Measurements from ENCODE around the gene HNRNPR. TPM values are rescaled to one million over a fixed set of nuclear protein-coding genes. Genes with fewer than 3 reads are reported as not detected.

HNRNPR gene
- total RNA-seq, 1 experiment from 2014 or later = 198 TPM

- peaks cover 45% of the 10 kb centered on the region for H3K4me1 ChIP-seq (replicated peaks; ENCODE audit: insufficient read depth)
These were observed 65.4 kb downstream of the HNRNPR start for GRCh38 chr1:23278717-23279116.

GRCh38 chr1:23276531-23276930 is 67.6 kb downstream of the HNRNPR start:
- no peak for DNase-seq
- Histone ChIP-seq H3K9me3 (ENCODE audit: insufficient read depth, low read depth) (no peaks in the 10 kb centered on the region), H2AFZ (no peak overlapping the region), H3K9me2 (ENCODE audit: insufficient read depth) (no peaks in the 10 kb centered on the region), H3K36me3 (ENCODE audit: low read depth) (0 out of 2 replicates have a peak, but pooled peaks cover 6% of the 10 kb centered on the region), H4K20me1 (ENCODE audit: insufficient read depth) (no peaks in the 10 kb centered on the region), H3K4me2 (no peak overlapping the region), H3K27ac (no peak overlapping the region), H3K27me3 (ENCODE audit: insufficient read depth, low read depth) (no peaks in the 10 kb centered on the region), H3K4me1 (replicated peaks; ENCODE audit: insufficient read depth) (peaks cover 35% of the 10 kb centered on the region), H3F3A (ENCODE audit: insufficient read depth, low read depth) (peaks cover 15% of the 10 kb centered on the region), H3K4me3 (no peak overlapping the region), H3K79me2 (ENCODE audit: low read depth) (no peaks in the 10 kb centered on the region)
- intact Hi-C loops (cut with micrococcal nuclease; ENCODE audit: unreplicated experiment) = loop anchor here (10.0 kb wide), 1 partner anchor 172 kb away; no protein-coding TSS in a partner anchor
- CTCF ChIA-PET = interaction anchor here (0.7 kb wide), 1 partner anchor 586 kb away, joined by 6 read pairs; no protein-coding TSS in a partner anchor
- POLR2A ChIA-PET (ENCODE audit: unreplicated experiment) = no interaction called here
- TF ChIP-seq CTCF (conservative IDR thresholded peaks at IDR 0.05) (no peak), EZH2 (IDR thresholded peaks at IDR 0.05; ENCODE audit: low read depth) (no peak)
- no TSS peak for BruUV-seq (replicated peaks)

More at GRCh38 chr1:23278717-23279116, 65.4 kb downstream of the HNRNPR start:
- H3K79me2 ChIP-seq (ENCODE audit: low read depth) = 0 out of 2 replicates have a peak, but pooled peaks cover 3% of the 10 kb centered on the region
- no peak overlapping the region for H2AFZ ChIP-seq
- peaks cover 35% of the 10 kb centered on the region for H3F3A ChIP-seq (ENCODE audit: insufficient read depth, low read depth)
- no peak for TF ChIP-seq EZH2 (IDR thresholded peaks at IDR 0.05; ENCODE audit: low read depth)
- no peak for TF ChIP-seq CTCF (conservative IDR thresholded peaks at IDR 0.05)
- H3K9me3 ChIP-seq (ENCODE audit: insufficient read depth, low read depth) = no peaks in the 10 kb centered on the region
- intact Hi-C loops (cut with micrococcal nuclease; ENCODE audit: unreplicated experiment) = loop anchor here (10.0 kb wide), 1 partner anchor 174 kb away; no protein-coding TSS in a partner anchor
- 0 out of 2 replicates have a peak, but pooled peaks cover 6% of the 10 kb centered on the region for H3K36me3 ChIP-seq (ENCODE audit: low read depth)
- no TSS peak for BruUV-seq (replicated peaks)
- no peak overlapping the region for H3K4me3 ChIP-seq
- H3K27me3 ChIP-seq (ENCODE audit: insufficient read depth, low read depth) = no peaks in the 10 kb centered on the region
- H3K9me2 ChIP-seq (ENCODE audit: insufficient read depth) = no peaks in the 10 kb centered on the region
- POLR2A ChIA-PET (ENCODE audit: unreplicated experiment) = no interaction called here
- H3K27ac ChIP-seq = peak overlapping the region; percentile 74
- H4K20me1 ChIP-seq (ENCODE audit: insufficient read depth) = no peaks in the 10 kb centered on the region
- H3K4me2 ChIP-seq = 0 out of 2 replicates have a peak overlapping the region, but pooled peaks have one; percentile 4
- CTCF ChIA-PET = no interaction called here
- DNase-seq = peak in 1 of 2 experiments; percentile 45

- Histone ChIP-seq H3K4me2 (no peak overlapping the region), H3K27ac (no peak overlapping the region), H2AFZ (no peak overlapping the region), H3K9me2 (ENCODE audit: insufficient read depth) (no peaks in the 10 kb centered on the region), H3K4me3 (no peak overlapping the region), H3K79me2 (ENCODE audit: low read depth) (no peaks in the 10 kb centered on the region), H4K20me1 (ENCODE audit: insufficient read depth) (no peaks in the 10 kb centered on the region), H3K9me3 (ENCODE audit: insufficient read depth, low read depth) (no peaks in the 10 kb centered on the region), H3K4me1 (replicated peaks; ENCODE audit: insufficient read depth) (peaks cover 29% of the 10 kb centered on the region), H3K27me3 (ENCODE audit: insufficient read depth, low read depth) (no peaks in the 10 kb centered on the region), H3K36me3 (ENCODE audit: low read depth) (no peaks in the 10 kb centered on the region), H3F3A (ENCODE audit: insufficient read depth, low read depth) (peaks cover 15% of the 10 kb centered on the region)
- TF ChIP-seq CTCF (conservative IDR thresholded peaks at IDR 0.05) (no peak), EZH2 (IDR thresholded peaks at IDR 0.05; ENCODE audit: low read depth) (no peak)
- CTCF ChIA-PET = no interaction called here
- no peak for DNase-seq
- no TSS peak for BruUV-seq (replicated peaks)
- intact Hi-C loops (cut with micrococcal nuclease; ENCODE audit: unreplicated experiment) = loop anchor here (5.0 to 10.0 kb wide), 2 partner anchors 47 to 169 kb away; no protein-coding TSS in a partner anchor
- POLR2A ChIA-PET (ENCODE audit: unreplicated experiment) = no interaction called here
These were observed 70.0 kb downstream of the HNRNPR start for GRCh38 chr1:23274134-23274505.

Data from PC-9 (cell line).